K562 (cell line): ENCODE measurements around the gene CCDC183. TPM values are rescaled to one million over a fixed set of nuclear protein-coding genes. Genes with fewer than 3 reads are reported as not detected.

ENCODE experiments used
- DDX20 ChIP-seq: fragments of 450-650 bp; IDR thresholded peaks from 2 replicates; pipeline ENCODE4 v1.6.1; 2016; ENCODE audit warnings: missing genetic modification characterization, low read depth, mild to moderate bottlenecking, missing compliant biosample characterization, moderate library complexity
- MYC ChIP-seq, 2 experiments: fragments of 250-450 bp in 1 of 2; sonication (Bioruptor Pico) in 1 of 2; IDR thresholded peaks; 2 replicates each; pipeline versions ENCODE4 v1.5.1 to v1.6.1; 2012 to 2021; ENCODE audit warnings: low read depth in 2 of 2, borderline replicate concordance in 1 of 2, improper control_type of control experiment in 1 of 2, low read length in 1 of 2, mild to moderate bottlenecking in 1 of 2, moderate library complexity in 1 of 2
- RREB1 ChIP-seq: fragments of 250-450 bp; sonication (Bioruptor Pico); IDR thresholded peaks from 2 replicates; pipeline ENCODE4 v1.4.0; 2020
- STAG1 ChIP-seq: sonication (generic); formaldehyde crosslinking; IDR thresholded peaks from 2 replicates; pipeline ENCODE4 v1.5.0; 2020; ENCODE audit warnings: missing genetic modification reagents, borderline replicate concordance
- ZNF76 ChIP-seq: fragments of 250-450 bp; sonication (Bioruptor Pico); IDR thresholded peaks from 2 replicates; pipeline ENCODE4 v1.4.0; 2020; ENCODE audit warnings: mild to moderate bottlenecking, moderate library complexity, borderline replicate concordance
- polyA plus RNA-seq, 8 experiments: library from polyadenylated mRNA; depleted of rRNA in 4 of 8; stranded (reverse) in 5 of 8; unstranded in 3 of 8; fragments of >200 nt; fragmentation: Nextera tagmentation in 2 of 8; fragmentation: Illumina TruSeq in 1 of 8; extraction: Ambion mirVana in 2 of 8; extraction: Trizol in 1 of 8; gene quantifications; 2 replicates each; pipeline versions ENCODE4 v1.2.1 to v1.2.3, GENCODE V29; 2011 to 2014; ENCODE audit warnings: inconsistent platforms in 1 of 8, missing spikeins in 1 of 8
- total RNA-seq, 7 experiments: library from RNA; depleted of rRNA in 6 of 7; stranded (reverse); fragments of >200 nt in 6 of 7; fragmentation: Illumina TruSeq in 2 of 7; extraction: Trizol in 2 of 7; gene quantifications; 2 replicates each; pipeline versions ENCODE4 v1.2.1 to v1.2.3, GENCODE V29; 2011 to 2021; ENCODE audit warnings: low replicate concordance in 1 of 7
- TF ChIP-seq, protein P1 (sequence below), 2 experiments: fragments of 450-650 bp; formaldehyde crosslinking in 1 of 2; IDR thresholded peaks; 2 replicates each; pipeline versions ENCODE4 v1.4.0 to v1.6.1; 2014 to 2020; ENCODE audit warnings: mild to moderate bottlenecking in 2 of 2, borderline replicate concordance in 1 of 2, low read depth in 1 of 2
- TF ChIP-seq, protein P2 (sequence below): sonication (generic); formaldehyde crosslinking; IDR thresholded peaks from 2 replicates; pipeline ENCODE4 v1.9.0; 2022; ENCODE audit warnings: mild to moderate bottlenecking, missing genetic modification reagents
- TF ChIP-seq, protein P3 (sequence below): sonication (generic); formaldehyde crosslinking; IDR thresholded peaks from 2 replicates; pipeline ENCODE4 v1.8.0; 2022; ENCODE audit warnings: mild to moderate bottlenecking, missing genetic modification reagents, borderline replicate concordance

CCDC183 gene
- total and polyA plus RNA-seq, 9 of the 15 experiments (the other 6 are each of a cell fraction or from before 2014, with no cell fraction given) = 0.21 to 0.60 (median 0.29) TPM; not detected in 4

DNA sequence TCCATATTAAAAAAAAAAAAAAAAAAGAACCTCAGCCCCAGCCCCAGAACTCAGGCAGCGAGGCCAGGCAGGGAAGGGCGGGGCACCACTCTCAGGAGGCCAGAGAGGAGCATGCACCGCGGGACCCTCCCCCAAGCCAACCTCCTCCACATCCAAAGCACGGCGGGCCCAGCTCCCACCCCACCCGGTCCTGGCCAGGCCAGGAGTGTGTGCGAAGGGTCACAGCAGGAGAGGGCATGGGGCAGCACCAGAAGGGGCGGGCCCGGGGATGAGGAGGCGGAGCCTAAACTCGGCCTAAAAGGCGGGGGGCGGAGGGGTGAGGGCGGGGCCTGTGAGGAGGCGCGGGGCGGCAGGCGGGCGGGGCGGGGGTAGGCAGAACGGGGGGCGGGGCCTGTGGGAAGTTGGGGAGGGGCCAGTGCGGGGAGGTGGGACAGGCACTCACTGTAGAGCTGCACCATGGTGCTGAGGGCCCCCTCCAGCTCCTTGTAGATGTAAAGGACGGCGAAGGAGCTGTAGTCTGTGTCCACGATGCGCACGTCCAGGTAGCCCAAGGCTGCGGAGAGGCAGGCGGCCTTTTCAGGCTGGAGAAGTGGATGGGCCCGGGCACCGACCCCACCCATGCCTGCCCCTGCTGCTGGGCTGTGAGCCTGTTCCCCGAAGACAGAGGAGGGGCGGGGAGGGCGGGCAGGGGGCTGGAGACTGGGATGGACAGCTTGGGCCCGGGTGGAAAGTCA lies 33.1 kb upstream of the CCDC183 start (continued):
- TF ChIP-seq STAG1 = no peak
- TF ChIP-seq, protein P1, sequence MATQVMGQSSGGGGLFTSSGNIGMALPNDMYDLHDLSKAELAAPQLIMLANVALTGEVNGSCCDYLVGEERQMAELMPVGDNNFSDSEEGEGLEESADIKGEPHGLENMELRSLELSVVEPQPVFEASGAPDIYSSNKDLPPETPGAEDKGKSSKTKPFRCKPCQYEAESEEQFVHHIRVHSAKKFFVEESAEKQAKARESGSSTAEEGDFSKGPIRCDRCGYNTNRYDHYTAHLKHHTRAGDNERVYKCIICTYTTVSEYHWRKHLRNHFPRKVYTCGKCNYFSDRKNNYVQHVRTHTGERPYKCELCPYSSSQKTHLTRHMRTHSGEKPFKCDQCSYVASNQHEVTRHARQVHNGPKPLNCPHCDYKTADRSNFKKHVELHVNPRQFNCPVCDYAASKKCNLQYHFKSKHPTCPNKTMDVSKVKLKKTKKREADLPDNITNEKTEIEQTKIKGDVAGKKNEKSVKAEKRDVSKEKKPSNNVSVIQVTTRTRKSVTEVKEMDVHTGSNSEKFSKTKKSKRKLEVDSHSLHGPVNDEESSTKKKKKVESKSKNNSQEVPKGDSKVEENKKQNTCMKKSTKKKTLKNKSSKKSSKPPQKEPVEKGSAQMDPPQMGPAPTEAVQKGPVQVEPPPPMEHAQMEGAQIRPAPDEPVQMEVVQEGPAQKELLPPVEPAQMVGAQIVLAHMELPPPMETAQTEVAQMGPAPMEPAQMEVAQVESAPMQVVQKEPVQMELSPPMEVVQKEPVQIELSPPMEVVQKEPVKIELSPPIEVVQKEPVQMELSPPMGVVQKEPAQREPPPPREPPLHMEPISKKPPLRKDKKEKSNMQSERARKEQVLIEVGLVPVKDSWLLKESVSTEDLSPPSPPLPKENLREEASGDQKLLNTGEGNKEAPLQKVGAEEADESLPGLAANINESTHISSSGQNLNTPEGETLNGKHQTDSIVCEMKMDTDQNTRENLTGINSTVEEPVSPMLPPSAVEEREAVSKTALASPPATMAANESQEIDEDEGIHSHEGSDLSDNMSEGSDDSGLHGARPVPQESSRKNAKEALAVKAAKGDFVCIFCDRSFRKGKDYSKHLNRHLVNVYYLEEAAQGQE (IDR thresholded peaks at IDR 0.05; ENCODE audit: borderline replicate concordance) = no peak
- TF ChIP-seq, protein P1 (CRISPR knock-in tag; IDR thresholded peaks at IDR 0.05; ENCODE audit: low read depth) = no peak
- no peak for TF ChIP-seq ZNF76 (CRISPR knock-in tag)
- TF ChIP-seq RREB1 (CRISPR knock-in tag) = no peak
- peak; percentile 46; the same call in 1 of the 2 replicates for TF ChIP-seq MYC (IDR thresholded peaks at IDR 0.05; ENCODE audit: low read depth, low read length)
- no peak for TF ChIP-seq MYC (CRISPR knock-in tag; IDR thresholded peaks at IDR 0.05; ENCODE audit: borderline replicate concordance, low read depth)
- no peak for TF ChIP-seq DDX20 (tag)
- TF ChIP-seq, protein P2, sequence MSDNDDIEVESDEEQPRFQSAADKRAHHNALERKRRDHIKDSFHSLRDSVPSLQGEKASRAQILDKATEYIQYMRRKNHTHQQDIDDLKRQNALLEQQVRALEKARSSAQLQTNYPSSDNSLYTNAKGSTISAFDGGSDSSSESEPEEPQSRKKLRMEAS (CRISPR knock-in tag) = no peak
- TF ChIP-seq, protein P3, sequence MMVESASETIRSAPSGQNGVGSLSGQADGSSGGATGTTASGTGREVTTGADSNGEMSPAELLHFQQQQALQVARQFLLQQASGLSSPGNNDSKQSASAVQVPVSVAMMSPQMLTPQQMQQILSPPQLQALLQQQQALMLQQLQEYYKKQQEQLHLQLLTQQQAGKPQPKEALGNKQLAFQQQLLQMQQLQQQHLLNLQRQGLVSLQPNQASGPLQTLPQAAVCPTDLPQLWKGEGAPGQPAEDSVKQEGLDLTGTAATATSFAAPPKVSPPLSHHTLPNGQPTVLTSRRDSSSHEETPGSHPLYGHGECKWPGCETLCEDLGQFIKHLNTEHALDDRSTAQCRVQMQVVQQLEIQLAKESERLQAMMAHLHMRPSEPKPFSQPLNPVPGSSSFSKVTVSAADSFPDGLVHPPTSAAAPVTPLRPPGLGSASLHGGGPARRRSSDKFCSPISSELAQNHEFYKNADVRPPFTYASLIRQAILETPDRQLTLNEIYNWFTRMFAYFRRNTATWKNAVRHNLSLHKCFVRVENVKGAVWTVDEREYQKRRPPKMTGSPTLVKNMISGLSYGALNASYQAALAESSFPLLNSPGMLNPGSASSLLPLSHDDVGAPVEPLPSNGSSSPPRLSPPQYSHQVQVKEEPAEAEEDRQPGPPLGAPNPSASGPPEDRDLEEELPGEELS (CRISPR knock-in tag) = no peak
